Transverse colon (tissue), 3 donors: ENCODE measurements around the gene FOSL2.

ENCODE experiments used
- EP300 ChIP-seq: sonication (generic); formaldehyde crosslinking; IDR thresholded peaks from one replicate; pipeline ENCODE4 v1.6.1; 2017; ENCODE audit warnings: antibody characterized with exemption, low read depth
- POLR2A ChIP-seq: fragments of 450-650 bp; IDR thresholded peaks from one replicate; pipeline ENCODE4 v1.6.1; 2016; ENCODE audit warnings: antibody characterized with exemption, mild to moderate bottlenecking, moderate library complexity
- TF ChIP-seq, protein P1 (sequence below), 5 experiments: fragments of 200-600 bp in 3 of 5; fragments of 450-650 bp in 2 of 5; sonication (generic) in 3 of 5; IDR thresholded peaks; 1 replicate in 2 of 5; 2 replicates in 3 of 5; pipeline ENCODE4 v1.5.1; 2016 to 2017; ENCODE audit warnings: antibody characterized with exemption in 5 of 5, inconsistent platforms in 3 of 5, mild to moderate bottlenecking in 2 of 5, moderate library complexity in 1 of 5

DNA sequence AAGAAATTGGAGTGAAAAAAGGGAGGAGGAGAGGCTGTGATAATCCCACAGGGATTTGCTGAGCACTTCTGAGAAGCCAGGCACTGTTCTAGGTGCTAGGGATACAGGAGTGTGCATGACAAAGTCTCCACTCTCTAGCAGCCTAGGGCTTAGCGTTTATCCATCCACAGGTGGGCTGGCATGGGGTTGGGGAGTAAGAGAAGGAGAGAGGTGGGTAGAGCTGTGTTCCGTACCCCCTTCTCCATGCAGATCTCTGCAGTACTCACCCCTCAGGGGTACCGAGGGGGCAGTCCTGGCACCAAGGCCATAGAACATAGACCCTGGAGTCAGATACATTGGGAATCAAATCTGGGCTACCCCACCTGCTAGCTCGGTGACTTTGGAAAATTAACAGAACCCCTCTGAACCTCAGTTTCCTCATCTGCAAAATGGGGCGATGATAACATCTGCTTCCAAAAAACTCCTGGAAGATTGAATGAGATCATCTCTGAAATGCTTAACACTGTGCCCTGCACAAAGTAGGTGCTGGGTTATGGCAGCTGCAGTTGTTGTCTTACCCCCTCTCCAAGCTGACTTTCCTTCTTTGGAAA, 18.6 kb downstream of the FOSL2 start:
- TF ChIP-seq, protein P1, sequence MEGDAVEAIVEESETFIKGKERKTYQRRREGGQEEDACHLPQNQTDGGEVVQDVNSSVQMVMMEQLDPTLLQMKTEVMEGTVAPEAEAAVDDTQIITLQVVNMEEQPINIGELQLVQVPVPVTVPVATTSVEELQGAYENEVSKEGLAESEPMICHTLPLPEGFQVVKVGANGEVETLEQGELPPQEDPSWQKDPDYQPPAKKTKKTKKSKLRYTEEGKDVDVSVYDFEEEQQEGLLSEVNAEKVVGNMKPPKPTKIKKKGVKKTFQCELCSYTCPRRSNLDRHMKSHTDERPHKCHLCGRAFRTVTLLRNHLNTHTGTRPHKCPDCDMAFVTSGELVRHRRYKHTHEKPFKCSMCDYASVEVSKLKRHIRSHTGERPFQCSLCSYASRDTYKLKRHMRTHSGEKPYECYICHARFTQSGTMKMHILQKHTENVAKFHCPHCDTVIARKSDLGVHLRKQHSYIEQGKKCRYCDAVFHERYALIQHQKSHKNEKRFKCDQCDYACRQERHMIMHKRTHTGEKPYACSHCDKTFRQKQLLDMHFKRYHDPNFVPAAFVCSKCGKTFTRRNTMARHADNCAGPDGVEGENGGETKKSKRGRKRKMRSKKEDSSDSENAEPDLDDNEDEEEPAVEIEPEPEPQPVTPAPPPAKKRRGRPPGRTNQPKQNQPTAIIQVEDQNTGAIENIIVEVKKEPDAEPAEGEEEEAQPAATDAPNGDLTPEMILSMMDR (IDR thresholded peaks at IDR 0.05), result no peak
- TF ChIP-seq POLR2A, result no peak
- TF ChIP-seq EP300, result no peak
